Naive thymus-derived CD4-positive, alpha-beta T cell (primary cell): ENCODE results near the gene RYR1. TPM values are rescaled to one million over a fixed set of nuclear protein-coding genes. Genes with fewer than 3 reads are reported as not detected.
"Not testable (repeated sequence)": the region's sequence is repeated elsewhere in the genome, so short reads cannot be mapped to it uniquely, and the experiment has no call there.

Source experiments
- ATAC-seq: fragments of 150-1000 bp; cut with Tn5 transposase; 2 replicates; pipeline ENCODE4 v1.10.0; 2021; ENCODE audit warnings: mild to moderate bottlenecking, moderate library complexity
- CTCF ChIA-PET: fragments of 350-600 bp; sonication (Branson Sonifier 250); formaldehyde crosslinking; loops from one replicate; lab custom pipeline; 2021; ENCODE audit warnings: antibody characterized with exemption; lab: Charles Lee
- POLR2A ChIA-PET: fragments of 350-600 bp; sonication (Branson Sonifier 250); formaldehyde crosslinking; loops from one replicate; lab custom pipeline; 2021; ENCODE audit warnings: antibody characterized with exemption, inconsistent platforms; lab: Charles Lee
- DNase-seq, 9 donors: peaks; one replicate each; pipeline versions ENCODE4 v3.0.0 to v3.0.0-alpha.2; 2020 to 2022; ENCODE audit warnings: mixed read lengths in 1 of 9
- H3K27ac ChIP-seq: one replicate; pipeline ENCODE4 v1.7.0; 2013; ENCODE audit warnings: mild to moderate bottlenecking, low read depth, low read length, moderate library complexity
- H3K27me3 ChIP-seq, 2 donors: one replicate each; pipeline ENCODE4 v1.7.0; 2013; ENCODE audit warnings: low read length in 2 of 2, mild to moderate bottlenecking in 2 of 2, moderate library complexity in 2 of 2; ENCODE audit not compliant: control insufficient read depth in 2 of 2, insufficient read depth in 2 of 2
- H3K36me3 ChIP-seq, 3 experiments: 1 replicate in 2 of 3; 2 replicates in 1 of 3; pipeline ENCODE4 v1.7.0; 2013; ENCODE audit warnings: low read length in 3 of 3, mild to moderate bottlenecking in 3 of 3, moderate library complexity in 1 of 3; ENCODE audit not compliant: insufficient read depth in 3 of 3, control insufficient read depth in 2 of 3
- H3K4me1 ChIP-seq, 2 donors: one replicate each; pipeline ENCODE4 v1.7.0; 2013; ENCODE audit warnings: low read length in 2 of 2, mild to moderate bottlenecking in 2 of 2, moderate library complexity in 1 of 2; ENCODE audit not compliant: control insufficient read depth in 2 of 2, insufficient read depth in 2 of 2
- H3K4me3 ChIP-seq: 2 replicates; pipeline ENCODE4 v1.7.0; 2013; ENCODE audit warnings: mild to moderate bottlenecking, low read length
- H3K9me3 ChIP-seq, 3 experiments: 1 replicate in 2 of 3; 2 replicates in 1 of 3; pipeline ENCODE4 v1.7.0; 2013; ENCODE audit warnings: low read length in 3 of 3; ENCODE audit not compliant: control insufficient read depth in 2 of 3
- H3K27ac Mint-ChIP-seq, 9 donors: one replicate each; pipeline ENCODE4 v1.8.0; 2020 to 2022; ENCODE audit warnings: mixed read lengths in 9 of 9, mild to moderate bottlenecking in 8 of 9, moderate library complexity in 5 of 9, inconsistent platforms in 2 of 9
- H3K27me3 Mint-ChIP-seq, 5 donors: one replicate each; pipeline ENCODE4 v1.8.0; 2021 to 2022; ENCODE audit warnings: mixed read lengths in 5 of 5, mild to moderate bottlenecking in 1 of 5
- H3K36me3 Mint-ChIP-seq, 5 donors: one replicate each; pipeline ENCODE4 v1.8.0; 2020 to 2022; ENCODE audit warnings: mixed read lengths in 5 of 5, mild to moderate bottlenecking in 3 of 5, inconsistent platforms in 1 of 5
- H3K4me1 Mint-ChIP-seq, 7 donors: one replicate each; pipeline ENCODE4 v1.8.0; 2020 to 2022; ENCODE audit warnings: mixed read lengths in 7 of 7, mild to moderate bottlenecking in 3 of 7, inconsistent platforms in 1 of 7
- H3K4me3 Mint-ChIP-seq, 10 donors: one replicate each; pipeline ENCODE4 v1.8.0; 2020 to 2022; ENCODE audit warnings: mild to moderate bottlenecking in 10 of 10, mixed read lengths in 10 of 10, moderate library complexity in 6 of 10, inconsistent platforms in 2 of 10
- H3K9me3 Mint-ChIP-seq, 11 donors: one replicate each; pipeline ENCODE4 v1.8.0; 2020 to 2022; ENCODE audit warnings: mixed read lengths in 11 of 11, mild to moderate bottlenecking in 4 of 11, inconsistent platforms in 1 of 11, moderate library complexity in 1 of 11
- intact Hi-C, 2 donors: fragments of 100-400 bp; cut with micrococcal nuclease; formaldehyde crosslinking; loops; one replicate each; pipeline ENCODE4 v1.15.1; 2023
- polyA plus RNA-seq, 2 donors: library from polyadenylated mRNA; unstranded; fragments of 300-500 nt; fragmentation: Illumina TruSeq; gene quantifications; one replicate each; pipeline ENCODE4 v1.2.3, GENCODE V29; 2021
- total RNA-seq, 6 experiments: library from RNA in 5 of 6; stranded (reverse) in 5 of 6; gene quantifications; 1 replicate in 5 of 6; 2 replicates in 1 of 6; pipeline ENCODE4 v1.2.3 and lab custom pipeline; 2021 to 2026

RYR1 gene
- total and polyA plus RNA-seq, 7 experiments from 2014 or later = 0.29 to 2.6 (median 1.7) TPM; not detected in 2

DNA sequence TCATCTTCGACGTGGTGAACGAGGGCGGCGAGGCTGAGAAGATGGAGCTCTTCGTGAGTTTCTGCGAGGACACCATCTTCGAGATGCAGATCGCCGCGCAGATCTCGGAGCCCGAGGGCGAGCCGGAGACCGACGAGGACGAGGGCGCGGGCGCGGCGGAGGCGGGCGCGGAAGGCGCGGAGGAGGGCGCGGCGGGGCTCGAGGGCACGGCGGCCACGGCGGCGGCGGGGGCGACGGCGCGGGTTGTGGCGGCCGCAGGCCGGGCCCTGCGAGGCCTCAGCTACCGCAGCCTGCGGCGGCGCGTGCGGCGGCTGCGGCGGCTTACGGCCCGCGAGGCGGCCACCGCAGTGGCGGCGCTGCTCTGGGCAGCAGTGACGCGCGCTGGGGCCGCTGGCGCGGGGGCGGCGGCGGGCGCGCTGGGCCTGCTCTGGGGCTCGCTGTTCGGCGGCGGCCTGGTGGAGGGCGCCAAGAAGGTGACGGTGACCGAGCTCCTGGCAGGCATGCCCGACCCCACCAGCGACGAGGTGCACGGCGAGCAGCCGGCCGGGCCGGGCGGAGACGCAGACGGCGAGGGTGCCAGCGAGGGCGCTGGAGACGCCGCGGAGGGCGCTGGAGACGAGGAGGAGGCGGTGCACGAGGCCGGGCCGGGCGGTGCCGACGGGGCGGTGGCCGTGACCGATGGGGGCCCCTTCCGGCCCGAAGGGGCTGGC is 131.6 kb downstream of the RYR1 start:
- peak overlapping the region in 8 of 10 donors; percentile 34 to 80 (median 64) for H3K4me3 Mint-ChIP-seq
- H3K9me3 Mint-ChIP-seq = no peaks in the 10 kb centered on the region
- H3K9me3 ChIP-seq = no peaks in the 10 kb centered on the region
- peaks cover 13 to 47% (median 19%) of the 10 kb centered on the region in 5 donors for H3K27me3 Mint-ChIP-seq
- CTCF ChIA-PET = no interaction called here
- H3K27ac Mint-ChIP-seq = no peak overlapping the region
- H3K27ac ChIP-seq = no peak overlapping the region
- intact Hi-C loops = no loop called here
- H3K4me1 ChIP-seq = peaks cover 0 to 11% of the 10 kb centered on the region in 2 donors
- DNase-seq (peak in 3 of 9 donors; percentile 6 to 51 (median 20)), ATAC-seq (peak; percentile 50)
- peaks cover 0 to 23% (median 6%) of the 10 kb centered on the region in 7 donors for H3K4me1 Mint-ChIP-seq
- POLR2A ChIA-PET = interaction anchor here (0.6 kb wide), 1 partner anchor 20 kb away, joined by 4 read pairs; no protein-coding TSS in a partner anchor
- peaks cover 0 to 4% of the 10 kb centered on the region in 2 donors for H3K27me3 ChIP-seq
- no peak overlapping the region for H3K4me3 ChIP-seq
- no peaks in the 10 kb centered on the region for H3K36me3 ChIP-seq
- H3K36me3 Mint-ChIP-seq = no peaks in the 10 kb centered on the region

DNA sequence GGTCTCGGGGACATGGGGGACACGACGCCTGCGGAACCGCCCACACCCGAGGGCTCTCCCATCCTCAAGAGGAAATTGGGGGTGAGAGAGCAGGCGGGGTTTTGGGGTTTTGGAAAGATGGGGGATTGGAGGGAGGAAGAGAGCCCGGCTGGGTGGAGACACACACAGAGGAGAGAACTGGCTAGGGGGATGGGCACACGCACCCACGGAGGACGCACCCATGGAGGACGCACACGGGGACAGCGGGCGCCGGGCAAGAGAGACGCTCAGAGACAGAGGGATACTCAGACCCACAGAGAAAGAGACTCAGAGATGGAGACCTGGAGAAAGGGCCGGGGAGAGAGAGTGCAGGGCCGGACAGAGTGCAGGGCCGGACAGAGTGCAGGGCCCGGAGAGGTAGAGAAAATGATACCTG is 132.2 kb downstream of the RYR1 start:
- peak overlapping the region in 1 of 9 donors; percentile 74 for H3K27ac Mint-ChIP-seq

DNA sequence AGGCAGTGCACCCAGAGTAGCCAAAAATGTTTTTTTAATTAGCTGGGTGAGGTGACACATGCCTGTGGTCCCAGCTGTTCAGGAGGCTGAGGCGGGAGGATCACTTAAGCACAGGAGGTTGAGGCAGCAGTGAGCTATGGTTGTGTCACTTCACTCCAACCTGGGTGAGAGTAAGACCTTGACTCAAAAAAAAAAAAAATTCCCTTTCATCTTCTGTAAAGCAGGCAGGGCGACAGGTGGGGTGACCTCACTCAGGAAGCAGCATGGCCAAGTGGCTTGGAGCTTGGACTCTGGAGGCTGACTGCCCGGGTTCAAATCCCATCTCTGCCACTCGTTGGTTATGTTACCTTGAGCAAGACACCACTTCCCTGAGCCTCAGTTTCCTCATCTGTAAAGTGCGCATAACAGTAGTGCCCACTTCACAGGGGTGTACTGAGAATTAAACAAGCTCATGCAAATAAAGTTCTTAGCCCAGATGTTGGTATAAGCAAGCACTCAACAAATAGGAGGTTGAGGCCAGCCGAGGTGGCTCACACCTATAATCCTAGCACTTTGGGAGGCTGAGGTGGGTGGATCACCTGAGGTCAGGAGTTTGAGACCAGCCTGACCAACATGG is 136.0 kb downstream of the RYR1 start:
- Histone ChIP-seq H3K4me3 (no peak overlapping the region), H3K36me3 (no peaks in the 10 kb centered on the region), H3K27ac (no peak overlapping the region), H3K27me3 (peaks cover 0 to 4% of the 10 kb centered on the region in 2 donors), H3K4me1 (no peaks in the 10 kb centered on the region), H3K9me3 (no peaks in the 10 kb centered on the region)
- DNase-seq (no peak), ATAC-seq (no peak)
- Mint-ChIP-seq H3K27ac (no peak overlapping the region), H3K27me3 (peaks cover 4 to 30% (median 10%) of the 10 kb centered on the region in 5 donors), H3K4me1 (peaks cover 0 to 6% (median 3%) of the 10 kb centered on the region in 7 donors), H3K9me3 (no peaks in the 10 kb centered on the region), H3K36me3 (no peaks in the 10 kb centered on the region), H3K4me3 (no peak overlapping the region)
- ChIA-PET POLR2A (no interaction called here), CTCF (interaction anchor here (0.7 to 0.8 kb wide), 2 partner anchors 110 to 167 kb away, joined by 3 read pairs; partner anchors contain the start of gene FAM98C)
- intact Hi-C loops = no loop called here

More for the DNA sequence above, 132.2 kb downstream of the RYR1 start:
- H3K36me3 ChIP-seq = no peaks in the 10 kb centered on the region
- no peak overlapping the region for H3K4me3 ChIP-seq
- peaks cover 13 to 50% (median 19%) of the 10 kb centered on the region in 5 donors for H3K27me3 Mint-ChIP-seq
- H3K36me3 Mint-ChIP-seq = no peaks in the 10 kb centered on the region
- H3K9me3 ChIP-seq = no peaks in the 10 kb centered on the region
- peak overlapping the region; percentile 38 to 80 (median 59) for H3K4me3 Mint-ChIP-seq
- H3K27me3 ChIP-seq = peaks cover 0 to 4% of the 10 kb centered on the region in 2 donors
- ATAC-seq = no peak
- no peaks in the 10 kb centered on the region for H3K9me3 Mint-ChIP-seq
- DNase-seq = no peak
- H3K27ac ChIP-seq = no peak overlapping the region
- H3K4me1 ChIP-seq = peaks cover 0 to 8% of the 10 kb centered on the region in 2 donors
- peaks cover 0 to 20% (median 6%) of the 10 kb centered on the region in 7 donors for H3K4me1 Mint-ChIP-seq
- intact Hi-C loops = no loop called here
- CTCF ChIA-PET = no interaction called here
- POLR2A ChIA-PET = no interaction called here

DNA sequence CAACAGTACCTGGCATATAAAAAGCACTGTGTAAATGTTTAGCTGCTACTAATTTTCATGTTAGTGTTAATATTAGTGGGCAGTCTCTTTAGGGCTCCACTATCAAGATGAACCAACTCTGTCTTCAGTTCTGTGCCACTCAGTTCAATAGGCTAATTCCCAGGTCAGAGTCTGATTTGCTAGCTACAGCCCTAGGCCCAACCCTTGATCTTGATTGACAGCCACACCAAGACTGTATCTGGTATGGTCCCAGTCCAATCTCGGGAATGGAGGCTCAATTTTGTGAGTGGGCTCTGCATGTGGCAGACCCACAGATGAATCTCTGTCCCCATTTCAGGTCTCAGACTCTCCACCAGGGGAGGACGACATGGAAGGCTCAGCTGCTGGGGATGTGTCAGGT is 138.2 kb downstream of the RYR1 start:
- Mint-ChIP-seq H3K4me3 (no peak overlapping the region), H3K36me3 (no peaks in the 10 kb centered on the region), H3K27me3 (peaks cover 0 to 16% (median 4%) of the 10 kb centered on the region in 5 donors), H3K4me1 (peaks cover 0 to 1% (median 0%) of the 10 kb centered on the region in 7 donors), H3K9me3 (no peaks in the 10 kb centered on the region), H3K27ac (no peak overlapping the region)
- H3K4me3 ChIP-seq = no peak overlapping the region
- H3K4me1 ChIP-seq = no peaks in the 10 kb centered on the region
- ATAC-seq (no peak), DNase-seq (no peak)
- intact Hi-C loops = no loop called here
- H3K27ac ChIP-seq = no peak overlapping the region
- no peaks in the 10 kb centered on the region for H3K36me3 ChIP-seq
- ChIA-PET CTCF (no interaction called here), POLR2A (no interaction called here)
- H3K27me3 ChIP-seq = no peaks in the 10 kb centered on the region
- H3K9me3 ChIP-seq = no peaks in the 10 kb centered on the region

DNA sequence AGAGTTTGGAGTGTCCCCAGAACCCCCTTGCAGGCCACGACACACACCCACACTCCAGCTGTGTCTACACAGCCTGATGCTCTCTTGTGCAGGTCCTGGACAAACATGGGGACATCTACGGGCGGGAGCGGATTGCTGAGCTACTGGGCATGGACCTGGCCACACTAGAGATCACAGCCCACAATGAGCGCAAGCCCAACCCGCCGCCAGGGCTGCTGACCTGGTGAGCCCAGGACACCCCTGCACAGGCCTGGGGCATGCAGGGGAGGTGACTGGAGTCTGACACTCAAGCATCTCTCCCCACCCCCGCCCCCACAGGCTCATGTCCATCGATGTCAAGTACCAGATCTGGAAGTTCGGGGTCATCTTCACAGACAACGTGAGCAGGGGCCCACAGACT is 144.3 kb downstream of the RYR1 start:
- Histone ChIP-seq H3K27me3 (no peaks in the 10 kb centered on the region), H3K27ac (no peak overlapping the region), H3K9me3 (no peaks in the 10 kb centered on the region), H3K4me1 (peaks cover 0 to 7% of the 10 kb centered on the region in 2 donors), H3K4me3 (no peak overlapping the region), H3K36me3 (no peaks in the 10 kb centered on the region)
- no peaks in the 10 kb centered on the region for H3K9me3 Mint-ChIP-seq
- ChIA-PET CTCF (no interaction called here), POLR2A (no interaction called here)
- intact Hi-C loops = no loop called here
- no peaks in the 10 kb centered on the region for H3K27me3 Mint-ChIP-seq
- no peak overlapping the region for H3K4me3 Mint-ChIP-seq
- ATAC-seq (no peak), DNase-seq (no peak)
- H3K27ac Mint-ChIP-seq = no peak overlapping the region
- H3K36me3 Mint-ChIP-seq = no peaks in the 10 kb centered on the region
- H3K4me1 Mint-ChIP-seq = peaks cover 0 to 13% (median 0%) of the 10 kb centered on the region in 7 donors

DNA sequence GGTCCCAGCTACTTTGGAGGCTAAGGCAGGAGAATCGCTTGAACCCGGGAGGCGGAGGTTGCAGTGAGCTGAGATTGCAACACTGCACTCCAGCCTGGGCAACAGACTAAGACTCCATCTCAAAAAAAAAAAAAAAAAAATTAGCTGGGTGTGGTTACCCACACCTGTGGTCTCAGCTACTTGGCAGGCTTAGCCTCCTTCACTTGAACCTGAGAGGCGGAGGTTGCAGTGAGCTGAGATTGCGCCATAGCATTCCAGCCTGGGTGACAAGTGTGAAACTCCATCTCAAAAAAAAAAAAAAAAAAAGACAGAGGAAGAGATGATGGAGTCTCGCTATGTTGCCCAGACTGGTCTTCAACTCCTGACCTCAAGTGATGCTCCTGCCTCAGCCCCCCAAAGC is 145.8 kb downstream of the RYR1 start:
- H3K27ac Mint-ChIP-seq, H3K4me3 ChIP-seq, CTCF ChIA-PET, intact Hi-C loops, H3K27ac ChIP-seq, DNase-seq, H3K9me3 Mint-ChIP-seq, H3K9me3 ChIP-seq, H3K4me1 ChIP-seq, H3K27me3 ChIP-seq, H3K36me3 Mint-ChIP-seq, H3K4me3 Mint-ChIP-seq, H3K36me3 ChIP-seq, ATAC-seq, POLR2A ChIA-PET, H3K27me3 Mint-ChIP-seq: not testable (repeated sequence)
- H3K4me1 Mint-ChIP-seq = peaks cover 0 to 19% (median 0%) of the 10 kb centered on the region in 7 donors
